HepG2 (cell line): Measurements from ENCODE around the gene ANKRD60. TPM values are rescaled to one million over a fixed set of nuclear protein-coding genes. Genes with fewer than 3 reads are reported as not detected.

Experiments
- CENPX ChIP-seq: sonication (generic); formaldehyde crosslinking; IDR thresholded peaks from 2 replicates; pipeline ENCODE4 v1.9.0; 2021; ENCODE audit warnings: mild to moderate bottlenecking, missing genetic modification reagents, moderate library complexity
- FOSL1 ChIP-seq: sonication (generic); formaldehyde crosslinking; IDR thresholded peaks from 2 replicates; pipeline ENCODE4 v1.9.0; 2021; ENCODE audit warnings: missing genetic modification reagents, borderline replicate concordance
- FOSL2 ChIP-seq: sonication (generic); formaldehyde crosslinking; IDR thresholded peaks from 2 replicates; pipeline ENCODE4 v1.4.0; 2020; ENCODE audit warnings: missing genetic modification reagents
- FOXA3 ChIP-seq: IDR thresholded peaks from 2 replicates; pipeline ENCODE4 v1.6.1; 2016; ENCODE audit warnings: missing genetic modification reagents, missing compliant biosample characterization
- GABPA ChIP-seq, 2 experiments: IDR thresholded peaks; 2 replicates each; pipeline ENCODE4 v1.6.1; 2011 to 2016; ENCODE audit warnings: low read depth in 2 of 2, low read length in 1 of 2, missing biosample characterization in 1 of 2, missing genetic modification characterization in 1 of 2
- HMG20A ChIP-seq: IDR thresholded peaks from 2 replicates; pipeline ENCODE4 v1.6.1; 2016; ENCODE audit warnings: borderline replicate concordance
- JUN ChIP-seq: sonication (generic); formaldehyde crosslinking; IDR thresholded peaks from 2 replicates; pipeline ENCODE4 v1.4.0; 2020; ENCODE audit warnings: mild to moderate bottlenecking, missing genetic modification reagents
- JUNB ChIP-seq: sonication (generic); formaldehyde crosslinking; IDR thresholded peaks from 2 replicates; pipeline ENCODE4 v1.8.0; 2022; ENCODE audit warnings: missing genetic modification reagents, mild to moderate bottlenecking, borderline replicate concordance
- JUND ChIP-seq: sonication (generic); formaldehyde crosslinking; IDR thresholded peaks from 2 replicates; pipeline ENCODE4 v1.8.0; 2022; ENCODE audit warnings: mild to moderate bottlenecking, missing genetic modification reagents
- KAT8 ChIP-seq: IDR thresholded peaks from 2 replicates; pipeline ENCODE4 v1.6.1; 2016; ENCODE audit warnings: missing genetic modification reagents, missing compliant biosample characterization
- NR2C2 ChIP-seq: sonication (generic); formaldehyde crosslinking; IDR thresholded peaks from 2 replicates; pipeline ENCODE4 v1.4.0; 2020; ENCODE audit warnings: missing genetic modification reagents, mild to moderate bottlenecking, moderate library complexity, borderline replicate concordance
- ZBTB21 ChIP-seq: sonication (generic); formaldehyde crosslinking; IDR thresholded peaks from 2 replicates; pipeline ENCODE4 v1.4.0; 2020; ENCODE audit warnings: missing genetic modification reagents
- ZMAT3 ChIP-seq: sonication (generic); formaldehyde crosslinking; conservative IDR thresholded peaks from 2 replicates; pipeline ENCODE4 v1.7.0; 2021; ENCODE audit warnings: missing genetic modification reagents
- ZNF652 ChIP-seq: IDR thresholded peaks from 2 replicates; pipeline ENCODE4 v1.6.1; 2016; ENCODE audit warnings: low read depth, borderline replicate concordance
- polyA plus RNA-seq, 8 experiments: library from polyadenylated mRNA; depleted of rRNA in 3 of 8; stranded (reverse) in 7 of 8; unstranded in 1 of 8; fragments of >200 nt; fragmentation: Illumina TruSeq in 4 of 8; extraction: Trizol in 4 of 8; gene quantifications; 2 replicates each; pipeline versions ENCODE4 v1.2.1 to v1.2.3, GENCODE V29; 2011 to 2016; ENCODE audit warnings: low read depth in 4 of 8, missing spikeins in 1 of 8, mixed read lengths in 1 of 8; ENCODE audit not compliant: insufficient read depth in 1 of 8
- total RNA-seq, 5 experiments: library from RNA; depleted of rRNA; stranded (reverse); fragments of >200 nt; fragmentation: Illumina TruSeq; extraction: Trizol; gene quantifications; 2 replicates each; pipeline ENCODE4 v1.2.3, GENCODE V29; 2016; ENCODE audit warnings: low read depth in 1 of 5
- TF ChIP-seq, protein P1 (sequence below): sonication (generic); formaldehyde crosslinking; IDR thresholded peaks from 2 replicates; pipeline ENCODE4 v1.4.0; 2020; ENCODE audit warnings: missing genetic modification reagents
- TF ChIP-seq, protein P2 (sequence below): sonication (generic); formaldehyde crosslinking; conservative IDR thresholded peaks from 2 replicates; pipeline ENCODE4 v1.8.1; 2023; ENCODE audit warnings: missing genetic modification reagents
- TF ChIP-seq, protein P3 (sequence below): sonication (generic); formaldehyde crosslinking; IDR thresholded peaks from 2 replicates; pipeline ENCODE4 v1.8.0; 2022; ENCODE audit warnings: mild to moderate bottlenecking, missing genetic modification reagents, moderate library complexity
- TF ChIP-seq, protein P4 (sequence below): IDR thresholded peaks from 2 replicates; pipeline ENCODE4 v1.6.1; 2016
- TF ChIP-seq, protein P5 (sequence below), 2 experiments: fragments of 450-650 bp in 1 of 2; sonication (generic) in 1 of 2; formaldehyde crosslinking; IDR thresholded peaks; 2 replicates each; pipeline versions ENCODE4 v1.5.0 to v1.8.0; 2020 to 2022; ENCODE audit warnings: mild to moderate bottlenecking in 1 of 2, missing genetic modification reagents in 1 of 2

ANKRD60 gene
- total and polyA plus RNA-seq, 2 of the 13 experiments (the other 11 are each of a cell fraction or from before 2014, with no cell fraction given) = not detected

DNA sequence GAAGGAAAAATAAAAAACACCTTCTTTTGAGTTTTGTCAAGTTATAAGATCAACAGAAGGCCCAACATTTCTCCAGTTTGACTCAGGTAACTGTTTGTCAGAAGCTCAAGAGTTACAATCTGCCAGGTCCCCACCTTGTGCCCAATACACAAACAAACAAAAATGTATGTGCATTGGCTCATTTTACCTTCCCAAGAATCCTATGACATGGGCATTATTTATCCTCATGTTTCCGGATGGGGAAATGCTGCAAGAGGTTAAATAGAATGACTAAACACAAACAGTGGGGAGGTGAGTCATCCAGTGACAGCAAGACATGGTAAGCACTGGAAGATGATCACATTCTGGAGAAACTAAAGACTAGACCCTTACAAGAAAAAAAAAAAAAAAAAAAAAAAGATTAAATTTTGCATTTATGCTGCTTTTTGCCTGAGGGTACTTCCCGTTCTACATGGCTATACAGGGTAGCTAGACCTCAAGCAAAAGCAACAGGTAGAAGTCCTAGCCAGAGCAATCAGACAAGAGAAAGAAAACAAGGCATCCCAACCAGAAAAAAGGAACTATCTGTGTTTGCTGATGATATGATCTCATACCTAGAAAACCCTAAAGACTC, 23.6 kb upstream of the ANKRD60 start (continued):
- TF ChIP-seq, protein P1, sequence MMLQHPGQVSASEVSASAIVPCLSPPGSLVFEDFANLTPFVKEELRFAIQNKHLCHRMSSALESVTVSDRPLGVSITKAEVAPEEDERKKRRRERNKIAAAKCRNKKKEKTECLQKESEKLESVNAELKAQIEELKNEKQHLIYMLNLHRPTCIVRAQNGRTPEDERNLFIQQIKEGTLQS (CRISPR knock-in tag) = peak; percentile 84
- TF ChIP-seq JUNB (CRISPR knock-in tag) = peak; percentile 82; the same call in 1 of the 2 replicates
- TF ChIP-seq ZNF652 = peak; percentile 85
- peak; percentile 60 for TF ChIP-seq ZBTB21 (CRISPR knock-in tag)
- peak; percentile 99 for TF ChIP-seq FOSL2 (CRISPR knock-in tag)
- TF ChIP-seq NR2C2 (CRISPR knock-in tag) = no peak
- TF ChIP-seq JUN = peak; percentile 92
- no peak for TF ChIP-seq GABPA (IDR thresholded peaks at IDR 0.05; ENCODE audit: low read depth, low read length)
- peak; percentile 62 for TF ChIP-seq GABPA (CRISPR knock-in tag; IDR thresholded peaks at IDR 0.05; ENCODE audit: low read depth)
- TF ChIP-seq, protein P2, sequence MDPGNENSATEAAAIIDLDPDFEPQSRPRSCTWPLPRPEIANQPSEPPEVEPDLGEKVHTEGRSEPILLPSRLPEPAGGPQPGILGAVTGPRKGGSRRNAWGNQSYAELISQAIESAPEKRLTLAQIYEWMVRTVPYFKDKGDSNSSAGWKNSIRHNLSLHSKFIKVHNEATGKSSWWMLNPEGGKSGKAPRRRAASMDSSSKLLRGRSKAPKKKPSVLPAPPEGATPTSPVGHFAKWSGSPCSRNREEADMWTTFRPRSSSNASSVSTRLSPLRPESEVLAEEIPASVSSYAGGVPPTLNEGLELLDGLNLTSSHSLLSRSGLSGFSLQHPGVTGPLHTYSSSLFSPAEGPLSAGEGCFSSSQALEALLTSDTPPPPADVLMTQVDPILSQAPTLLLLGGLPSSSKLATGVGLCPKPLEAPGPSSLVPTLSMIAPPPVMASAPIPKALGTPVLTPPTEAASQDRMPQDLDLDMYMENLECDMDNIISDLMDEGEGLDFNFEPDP (CRISPR knock-in tag) = no peak
- TF ChIP-seq FOXA3 (CRISPR knock-in tag) = peak; percentile 94
- TF ChIP-seq JUND (CRISPR knock-in tag) = peak; percentile 75; the same call in 1 of the 2 replicates
- TF ChIP-seq, protein P3, sequence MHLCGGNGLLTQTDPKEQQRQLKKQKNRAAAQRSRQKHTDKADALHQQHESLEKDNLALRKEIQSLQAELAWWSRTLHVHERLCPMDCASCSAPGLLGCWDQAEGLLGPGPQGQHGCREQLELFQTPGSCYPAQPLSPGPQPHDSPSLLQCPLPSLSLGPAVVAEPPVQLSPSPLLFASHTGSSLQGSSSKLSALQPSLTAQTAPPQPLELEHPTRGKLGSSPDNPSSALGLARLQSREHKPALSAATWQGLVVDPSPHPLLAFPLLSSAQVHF = no peak
- peak; percentile 47; the same call in 1 of the 2 replicates for TF ChIP-seq KAT8 (CRISPR knock-in tag)
- TF ChIP-seq FOSL1 (CRISPR knock-in tag) = peak; percentile 85
- TF ChIP-seq, protein P4, sequence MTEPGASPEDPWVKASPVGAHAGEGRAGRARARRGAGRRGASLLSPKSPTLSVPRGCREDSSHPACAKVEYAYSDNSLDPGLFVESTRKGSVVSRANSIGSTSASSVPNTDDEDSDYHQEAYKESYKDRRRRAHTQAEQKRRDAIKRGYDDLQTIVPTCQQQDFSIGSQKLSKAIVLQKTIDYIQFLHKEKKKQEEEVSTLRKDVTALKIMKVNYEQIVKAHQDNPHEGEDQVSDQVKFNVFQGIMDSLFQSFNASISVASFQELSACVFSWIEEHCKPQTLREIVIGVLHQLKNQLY (CRISPR knock-in tag) = peak; percentile 47; the same call in 1 of the 2 replicates
- TF ChIP-seq, protein P5, sequence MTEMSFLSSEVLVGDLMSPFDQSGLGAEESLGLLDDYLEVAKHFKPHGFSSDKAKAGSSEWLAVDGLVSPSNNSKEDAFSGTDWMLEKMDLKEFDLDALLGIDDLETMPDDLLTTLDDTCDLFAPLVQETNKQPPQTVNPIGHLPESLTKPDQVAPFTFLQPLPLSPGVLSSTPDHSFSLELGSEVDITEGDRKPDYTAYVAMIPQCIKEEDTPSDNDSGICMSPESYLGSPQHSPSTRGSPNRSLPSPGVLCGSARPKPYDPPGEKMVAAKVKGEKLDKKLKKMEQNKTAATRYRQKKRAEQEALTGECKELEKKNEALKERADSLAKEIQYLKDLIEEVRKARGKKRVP (CRISPR knock-in tag; IDR thresholded peaks at IDR 0.05) = peak in 1 of 2 experiments; percentile 90; a peak in 2 of 4 replicates
- TF ChIP-seq HMG20A = peak; percentile 71; the same call in 1 of the 2 replicates
- no peak for TF ChIP-seq CENPX
- TF ChIP-seq ZMAT3 (CRISPR knock-in tag) = no peak
- TF ChIP-seq, all 625 proteins: peak for 74
